Transverse colon (tissue), 4 donors: ENCODE measurements around the gene PPIG.

ENCODE experiments used
- CTCF ChIP-seq, 5 experiments: fragments of 200-600 bp in 3 of 5; fragments of 450-650 bp in 2 of 5; sonication (generic) in 3 of 5; IDR thresholded peaks; 1 replicate in 2 of 5; 2 replicates in 3 of 5; pipeline ENCODE4 v1.5.1; 2016 to 2017; ENCODE audit warnings: antibody characterized with exemption in 5 of 5, inconsistent platforms in 3 of 5, mild to moderate bottlenecking in 2 of 5, moderate library complexity in 1 of 5
- EP300 ChIP-seq: sonication (generic); formaldehyde crosslinking; IDR thresholded peaks from one replicate; pipeline ENCODE4 v1.6.1; 2017; ENCODE audit warnings: antibody characterized with exemption, low read depth
- POLR2A ChIP-seq: fragments of 450-650 bp; IDR thresholded peaks from one replicate; pipeline ENCODE4 v1.6.1; 2016; ENCODE audit warnings: antibody characterized with exemption, mild to moderate bottlenecking, moderate library complexity
- POLR2AphosphoS5 ChIP-seq, 3 donors: sonication (generic); formaldehyde crosslinking; IDR thresholded peaks; one replicate each; pipeline ENCODE4 v1.6.1; 2016; ENCODE audit warnings: antibody characterized with exemption in 3 of 3

DNA sequence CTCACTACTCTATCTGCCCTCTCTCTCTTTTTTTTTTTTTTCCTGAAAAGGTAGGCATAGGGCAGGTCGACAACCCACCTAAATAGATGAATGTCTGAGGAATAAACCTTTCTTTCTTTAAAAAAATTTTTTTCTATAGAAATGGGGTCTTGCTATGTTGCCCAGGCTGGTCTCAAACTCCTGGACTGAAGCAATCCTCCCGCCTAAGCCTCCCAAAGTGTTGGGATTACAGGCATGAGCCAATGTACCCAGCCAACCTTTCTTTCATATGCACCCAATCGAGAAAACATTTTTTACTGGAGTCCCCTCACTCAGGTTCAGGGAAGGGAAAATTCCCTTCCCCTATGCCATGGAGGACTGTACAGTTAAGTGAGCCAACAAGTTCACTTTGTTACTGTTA is 79.1 kb downstream of the PPIG start:
- TF ChIP-seq CTCF (IDR thresholded peaks at IDR 0.05), result no peak
- no peak for TF ChIP-seq POLR2A
- TF ChIP-seq POLR2AphosphoS5 (IDR thresholded peaks at IDR 0.05), result no peak
- TF ChIP-seq EP300, result no peak
